AG09309 (cell line): ENCODE data around the gene NAT8L.

Source experiments
- DNase-seq: peaks from one replicate; pipeline ENCODE4 v3.0.0-alpha.2; 2010; ENCODE audit warnings: low read depth
- H3K4me3 ChIP-seq: 2 replicates; pipeline ENCODE4 v1.5.1; 2011; ENCODE audit warnings: mild to moderate bottlenecking, low read depth, low read length, moderate library complexity; ENCODE audit not compliant: control insufficient read depth
- CTCF ChIP-seq: IDR thresholded peaks from 2 replicates; pipeline ENCODE4 v1.5.1; 2011; ENCODE audit warnings: mild to moderate bottlenecking, low read depth, low read length, inconsistent platforms; ENCODE audit not compliant: insufficient read depth, control insufficient read depth; ENCODE audit errors: missing control alignments

The NAT8L gene

GRCh38 chr4:2069161-2069971 lies 10.2 kb downstream of the NAT8L start:
- TF ChIP-seq CTCF, result no peak
- no peak overlapping the region for H3K4me3 ChIP-seq
- no peak for DNase-seq

- no peak for TF ChIP-seq CTCF
- DNase-seq, result no peak
- H3K4me3 ChIP-seq, result no peak overlapping the region
Observed at GRCh38 chr4:2069986-2070385, 10.9 kb downstream of the NAT8L start.

DNA sequence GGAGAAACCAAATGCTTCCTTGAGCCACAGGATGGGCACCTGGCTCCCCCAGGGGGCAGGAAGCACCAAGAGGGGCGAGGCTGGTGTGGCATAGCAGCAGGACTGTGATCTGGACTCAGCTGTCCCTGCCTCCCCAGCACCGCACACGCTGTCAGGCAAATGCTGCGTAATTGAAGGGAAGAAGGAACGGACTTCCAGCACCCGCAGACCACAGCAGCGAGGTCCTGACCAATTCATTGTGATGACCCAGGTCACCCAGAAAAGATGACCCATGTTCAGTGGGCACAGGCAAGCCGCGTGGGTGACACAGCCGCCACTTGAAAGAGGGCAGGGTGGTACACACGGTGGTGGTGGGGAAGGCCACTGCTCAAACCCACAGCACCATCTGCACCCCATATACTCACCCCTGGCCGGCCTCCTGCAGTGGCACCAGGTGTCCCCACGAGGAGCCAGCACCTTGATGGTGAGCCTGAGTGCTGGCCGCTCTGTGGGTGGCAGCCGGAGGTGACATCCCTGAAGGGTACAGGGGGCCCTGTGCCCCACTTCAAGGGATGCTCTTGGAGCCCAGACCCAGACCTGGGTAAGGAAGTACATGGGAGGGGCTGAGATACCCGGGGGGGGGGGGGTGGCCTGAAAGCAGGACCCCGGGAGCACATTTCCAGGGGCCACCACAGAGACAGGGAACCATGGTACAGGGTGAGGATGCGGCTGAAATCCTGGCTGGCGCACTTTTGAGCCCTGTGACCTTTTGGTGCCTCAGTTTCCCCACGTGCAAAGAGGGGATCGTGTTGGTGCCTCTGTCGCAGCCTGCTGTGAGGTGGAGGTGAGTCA lies 11.5 kb downstream of the NAT8L start:
- no peak for TF ChIP-seq CTCF
- no peak for DNase-seq
- H3K4me3 ChIP-seq, result no peak overlapping the region

DNA sequence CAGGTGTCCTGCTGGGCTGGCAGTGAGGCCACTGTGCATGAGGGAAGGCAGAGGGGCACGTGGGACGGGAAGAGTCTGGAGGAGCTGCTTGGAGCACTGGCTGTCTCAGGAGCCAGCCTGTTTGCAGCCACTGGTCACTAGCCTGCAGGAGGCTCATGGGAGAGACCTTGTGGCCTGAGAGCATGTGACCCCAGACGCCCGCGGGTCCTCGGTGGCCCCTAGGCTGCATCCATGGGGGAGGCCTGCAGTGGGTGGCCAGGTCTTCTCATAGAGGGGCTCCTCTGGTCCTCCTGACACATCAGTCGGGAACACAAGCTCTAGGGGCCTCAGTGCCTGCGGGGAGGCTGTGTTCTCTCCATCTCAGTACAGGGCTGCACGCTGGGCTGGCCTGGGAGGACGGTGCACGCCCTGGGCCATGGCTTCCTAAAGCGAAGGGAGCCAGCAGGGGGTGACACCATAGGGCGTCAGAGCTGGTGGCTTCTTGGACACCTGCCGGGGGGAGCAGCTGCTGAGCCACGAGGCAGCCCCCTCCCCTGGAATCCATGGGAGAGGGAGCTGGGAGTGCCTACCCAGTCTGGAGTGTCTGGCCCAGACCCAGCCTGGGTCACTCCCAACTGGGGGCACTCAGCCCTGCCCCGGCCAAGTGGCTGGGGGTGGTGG lies 12.3 kb downstream of the NAT8L start:
- TF ChIP-seq CTCF, result no peak
- no peak overlapping the region for H3K4me3 ChIP-seq
- no peak for DNase-seq

GRCh38 chr4:2071912-2072867 lies 13.1 kb downstream of the NAT8L start:
- TF ChIP-seq CTCF, result no peak
- no peak overlapping the region for H3K4me3 ChIP-seq
- DNase-seq, result no peak
